HepG2 (cell line): ENCODE measurements around the gene FYTTD1. TPM values are rescaled to one million over a fixed set of nuclear protein-coding genes. Genes with fewer than 3 reads are reported as not detected.
A peak's percentile ranks its signal among the peaks of the same experiment; 100 is the strongest.

Experiments
- CHD2 ChIP-seq: IDR thresholded peaks from 2 replicates; pipeline ENCODE4 v1.6.1; 2011; ENCODE audit warnings: low read depth, low read length, improper control_type of control experiment
- HOXD1 ChIP-seq: sonication (generic); formaldehyde crosslinking; IDR thresholded peaks from 2 replicates; pipeline ENCODE4 v1.5.0; 2020; ENCODE audit warnings: missing genetic modification reagents
- KMT2B ChIP-seq: IDR thresholded peaks from 2 replicates; pipeline ENCODE4 v1.6.1; 2016; ENCODE audit warnings: missing genetic modification reagents, missing compliant biosample characterization
- PAXIP1 ChIP-seq: sonication (generic); formaldehyde crosslinking; conservative IDR thresholded peaks from 2 replicates; pipeline ENCODE4 v1.4.0; 2020; ENCODE audit warnings: mild to moderate bottlenecking, missing genetic modification reagents, moderate library complexity
- PHF21A ChIP-seq: sonication (generic); formaldehyde crosslinking; IDR thresholded peaks from 2 replicates; pipeline ENCODE4 v1.5.0; 2020; ENCODE audit warnings: mild to moderate bottlenecking, missing genetic modification reagents
- POLR2AphosphoS5 ChIP-seq: IDR thresholded peaks from 2 replicates; pipeline ENCODE4 v1.6.1; 2012; ENCODE audit warnings: low read depth, low read length
- REST ChIP-seq, 2 experiments: IDR thresholded peaks; 2 replicates each; pipeline ENCODE4 v1.6.1; 2011 to 2012; ENCODE audit warnings: low read length in 2 of 2, borderline replicate concordance in 1 of 2, low read depth in 1 of 2, mild to moderate bottlenecking in 1 of 2, moderate library complexity in 1 of 2
- RFXANK ChIP-seq: IDR thresholded peaks from 2 replicates; pipeline ENCODE4 v1.6.1; 2016
- SP4 ChIP-seq: sonication (generic); formaldehyde crosslinking; IDR thresholded peaks from 2 replicates; pipeline ENCODE4 v1.8.1; 2023; ENCODE audit warnings: mild to moderate bottlenecking, missing genetic modification reagents
- TRIM22 ChIP-seq: fragments of 450-650 bp; IDR thresholded peaks from 2 replicates; pipeline ENCODE4 v1.6.1; 2017
- ZNF816 ChIP-seq: sonication (generic); formaldehyde crosslinking; IDR thresholded peaks from 2 replicates; pipeline ENCODE4 v1.8.0; 2022; ENCODE audit warnings: missing genetic modification reagents, mild to moderate bottlenecking, borderline replicate concordance
- polyA plus RNA-seq, 8 experiments: library from polyadenylated mRNA; depleted of rRNA in 3 of 8; stranded (reverse) in 7 of 8; unstranded in 1 of 8; fragments of >200 nt; fragmentation: Illumina TruSeq in 4 of 8; extraction: Trizol in 4 of 8; gene quantifications; 2 replicates each; pipeline versions ENCODE4 v1.2.1 to v1.2.3, GENCODE V29; 2011 to 2016; ENCODE audit warnings: low read depth in 4 of 8, missing spikeins in 1 of 8, mixed read lengths in 1 of 8; ENCODE audit not compliant: insufficient read depth in 1 of 8
- total RNA-seq, 5 experiments: library from RNA; depleted of rRNA; stranded (reverse); fragments of >200 nt; fragmentation: Illumina TruSeq; extraction: Trizol; gene quantifications; 2 replicates each; pipeline ENCODE4 v1.2.3, GENCODE V29; 2016; ENCODE audit warnings: low read depth in 1 of 5
- TF ChIP-seq, protein P1 (sequence below): sonication (generic); formaldehyde crosslinking; IDR thresholded peaks from 2 replicates; pipeline ENCODE4 v1.4.0; 2020; ENCODE audit warnings: mild to moderate bottlenecking, missing genetic modification reagents

Gene FYTTD1
- total and polyA plus RNA-seq, 2 of the 13 experiments (the other 11 are each of a cell fraction or from before 2014, with no cell fraction given) = 6.5 to 28.8 TPM

- no peak for TF ChIP-seq REST (IDR thresholded peaks at IDR 0.05; ENCODE audit: borderline replicate concordance in 1 of 2, low read depth in 1 of 2, low read length in 2 of 2)
- peak; percentile 74; the same call in 1 of the 2 replicates for TF ChIP-seq KMT2B (CRISPR knock-in tag)
- TF ChIP-seq, protein P1, sequence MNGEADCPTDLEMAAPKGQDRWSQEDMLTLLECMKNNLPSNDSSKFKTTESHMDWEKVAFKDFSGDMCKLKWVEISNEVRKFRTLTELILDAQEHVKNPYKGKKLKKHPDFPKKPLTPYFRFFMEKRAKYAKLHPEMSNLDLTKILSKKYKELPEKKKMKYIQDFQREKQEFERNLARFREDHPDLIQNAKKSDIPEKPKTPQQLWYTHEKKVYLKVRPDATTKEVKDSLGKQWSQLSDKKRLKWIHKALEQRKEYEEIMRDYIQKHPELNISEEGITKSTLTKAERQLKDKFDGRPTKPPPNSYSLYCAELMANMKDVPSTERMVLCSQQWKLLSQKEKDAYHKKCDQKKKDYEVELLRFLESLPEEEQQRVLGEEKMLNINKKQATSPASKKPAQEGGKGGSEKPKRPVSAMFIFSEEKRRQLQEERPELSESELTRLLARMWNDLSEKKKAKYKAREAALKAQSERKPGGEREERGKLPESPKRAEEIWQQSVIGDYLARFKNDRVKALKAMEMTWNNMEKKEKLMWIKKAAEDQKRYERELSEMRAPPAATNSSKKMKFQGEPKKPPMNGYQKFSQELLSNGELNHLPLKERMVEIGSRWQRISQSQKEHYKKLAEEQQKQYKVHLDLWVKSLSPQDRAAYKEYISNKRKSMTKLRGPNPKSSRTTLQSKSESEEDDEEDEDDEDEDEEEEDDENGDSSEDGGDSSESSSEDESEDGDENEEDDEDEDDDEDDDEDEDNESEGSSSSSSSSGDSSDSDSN = peak; percentile 89
- 0 out of 2 replicates have a peak, but pooled peaks have one; percentile 26 for TF ChIP-seq PAXIP1 (CRISPR knock-in tag)
- no peak for TF ChIP-seq CHD2
- peak; percentile 71; the same call in 1 of the 2 replicates for TF ChIP-seq RFXANK
- TF ChIP-seq SP4 (CRISPR knock-in tag) = peak; percentile 88; the same call in 1 of the 2 replicates
- peak; percentile 70; the same call in 1 of the 2 replicates for TF ChIP-seq PHF21A
- peak; percentile 83 for TF ChIP-seq POLR2AphosphoS5
- TF ChIP-seq ZNF816 = no peak
- TF ChIP-seq HOXD1 (CRISPR knock-in tag) = no peak; the same call in 1 of the 2 replicates
- no peak for TF ChIP-seq TRIM22
Measured at GRCh38 chr3:197736491-197737318, 13.0 kb upstream of the FYTTD1 start, which contains the start of gene RUBCN (continued).
